AG09309 (cell line): ENCODE data around the gene LRRC42.

Experiments
- DNase-seq: peaks from one replicate; pipeline ENCODE4 v3.0.0-alpha.2; 2010; ENCODE audit warnings: low read depth
- H3K4me3 ChIP-seq: 2 replicates; pipeline ENCODE4 v1.5.1; 2011; ENCODE audit warnings: mild to moderate bottlenecking, low read depth, low read length, moderate library complexity; ENCODE audit not compliant: control insufficient read depth
- CTCF ChIP-seq: IDR thresholded peaks from 2 replicates; pipeline ENCODE4 v1.5.1; 2011; ENCODE audit warnings: mild to moderate bottlenecking, low read depth, low read length, inconsistent platforms; ENCODE audit not compliant: insufficient read depth, control insufficient read depth; ENCODE audit errors: missing control alignments

The LRRC42 gene

GRCh38 chr1:54014009-54014629 is 68.0 kb downstream of the LRRC42 start:
- no peak for DNase-seq
- no peak for TF ChIP-seq CTCF
- no peak overlapping the region for H3K4me3 ChIP-seq

- TF ChIP-seq CTCF, result no peak
- no peak for DNase-seq
Observed at GRCh38 chr1:54016343-54017282, 70.5 kb downstream of the LRRC42 start.

More at GRCh38 chr1:54016343-54017282, 70.5 kb downstream of the LRRC42 start:
- no peak overlapping the region for H3K4me3 ChIP-seq
